T-helper 1 cell treated with Interleukin-12 subunit alpha and Interleukin-12 subunit beta and Interleukin-4 antibody, amounts not matched to agents 30 μg/mL and 1 μg/mL, for 36 hours (primary cell): ENCODE data around the gene POLRMT.

Source experiments
- H3K27ac Mint-ChIP-seq: one replicate; pipeline ENCODE4 v1.8.0; 2021; ENCODE audit warnings: mild to moderate bottlenecking, mixed read lengths
- H3K27me3 Mint-ChIP-seq: one replicate; pipeline ENCODE4 v1.8.0; 2021; ENCODE audit warnings: low read depth, mixed read lengths
- H3K36me3 Mint-ChIP-seq: one replicate; pipeline ENCODE4 v1.8.0; 2021; ENCODE audit warnings: low read depth, mixed read lengths
- H3K4me1 Mint-ChIP-seq: one replicate; pipeline ENCODE4 v1.8.0; 2021; ENCODE audit warnings: low read depth, mixed read lengths
- H3K4me3 Mint-ChIP-seq: one replicate; pipeline ENCODE4 v1.8.0; 2021; ENCODE audit warnings: mild to moderate bottlenecking, moderate library complexity, mixed read lengths
- H3K9me3 Mint-ChIP-seq: one replicate; pipeline ENCODE4 v1.8.0; 2021; ENCODE audit warnings: mixed read lengths

POLRMT gene

GRCh38 chr19:656751-657559 lies 23.6 kb upstream of the POLRMT start:
- no peaks in the 10 kb centered on the region for H3K9me3 Mint-ChIP-seq
- peaks cover 20% of the 10 kb centered on the region for H3K4me1 Mint-ChIP-seq
- H3K36me3 Mint-ChIP-seq: peaks cover 20% of the 10 kb centered on the region
- no peak overlapping the region for H3K4me3 Mint-ChIP-seq
- no peak overlapping the region for H3K27ac Mint-ChIP-seq
- no peaks in the 10 kb centered on the region for H3K27me3 Mint-ChIP-seq

- Mint-ChIP-seq H3K4me3 (no peak overlapping the region), H3K27ac (no peak overlapping the region), H3K9me3 (no peaks in the 10 kb centered on the region), H3K27me3 (no peaks in the 10 kb centered on the region), H3K4me1 (peaks cover 15% of the 10 kb centered on the region), H3K36me3 (peaks cover 17% of the 10 kb centered on the region)
Measured at GRCh38 chr19:655691-656090, 22.4 kb upstream of the POLRMT start.

GRCh38 chr19:653425-653824 lies 20.1 kb upstream of the POLRMT start:
- Mint-ChIP-seq H3K36me3 (peaks cover 14% of the 10 kb centered on the region), H3K9me3 (no peaks in the 10 kb centered on the region), H3K4me3 (no peak overlapping the region), H3K27me3 (no peaks in the 10 kb centered on the region), H3K4me1 (peaks cover 8% of the 10 kb centered on the region), H3K27ac (no peak overlapping the region)

- Mint-ChIP-seq H3K36me3 (peaks cover 14% of the 10 kb centered on the region), H3K9me3 (no peaks in the 10 kb centered on the region), H3K27ac (no peak overlapping the region), H3K4me3 (no peak overlapping the region), H3K4me1 (peaks cover 8% of the 10 kb centered on the region), H3K27me3 (no peaks in the 10 kb centered on the region)
Measured at GRCh38 chr19:652467-653389, 19.4 kb upstream of the POLRMT start.

- Mint-ChIP-seq H3K4me3 (no peak overlapping the region), H3K27ac (no peak overlapping the region), H3K4me1 (peaks cover 8% of the 10 kb centered on the region), H3K36me3 (peaks cover 14% of the 10 kb centered on the region), H3K9me3 (no peaks in the 10 kb centered on the region), H3K27me3 (no peaks in the 10 kb centered on the region)
Measured at GRCh38 chr19:651991-652390, 18.7 kb upstream of the POLRMT start.

GRCh38 chr19:651114-651818 lies 17.9 kb upstream of the POLRMT start:
- H3K4me1 Mint-ChIP-seq: peaks cover 8% of the 10 kb centered on the region
- H3K9me3 Mint-ChIP-seq: no peaks in the 10 kb centered on the region
- H3K27me3 Mint-ChIP-seq: no peaks in the 10 kb centered on the region
- no peak overlapping the region for H3K4me3 Mint-ChIP-seq
- H3K27ac Mint-ChIP-seq: no peak overlapping the region
- peaks cover 15% of the 10 kb centered on the region for H3K36me3 Mint-ChIP-seq

- H3K27ac Mint-ChIP-seq: no peak overlapping the region
- H3K4me1 Mint-ChIP-seq: peaks cover 4% of the 10 kb centered on the region
- no peak overlapping the region for H3K4me3 Mint-ChIP-seq
- peaks cover 15% of the 10 kb centered on the region for H3K36me3 Mint-ChIP-seq
- H3K9me3 Mint-ChIP-seq: no peaks in the 10 kb centered on the region
- no peaks in the 10 kb centered on the region for H3K27me3 Mint-ChIP-seq
Measured at GRCh38 chr19:650121-650520, 16.8 kb upstream of the POLRMT start.

- H3K27ac Mint-ChIP-seq: no peak overlapping the region
- H3K4me3 Mint-ChIP-seq: no peak overlapping the region
- no peaks in the 10 kb centered on the region for H3K9me3 Mint-ChIP-seq
- H3K27me3 Mint-ChIP-seq: no peaks in the 10 kb centered on the region
- H3K36me3 Mint-ChIP-seq: peaks cover 9% of the 10 kb centered on the region
- no peaks in the 10 kb centered on the region for H3K4me1 Mint-ChIP-seq
Measured at GRCh38 chr19:648904-649801, 15.8 kb upstream of the POLRMT start.

- H3K36me3 Mint-ChIP-seq: peaks cover 5% of the 10 kb centered on the region
- H3K27me3 Mint-ChIP-seq: no peaks in the 10 kb centered on the region
- H3K9me3 Mint-ChIP-seq: no peaks in the 10 kb centered on the region
- no peak overlapping the region for H3K27ac Mint-ChIP-seq
- H3K4me1 Mint-ChIP-seq: no peaks in the 10 kb centered on the region
- H3K4me3 Mint-ChIP-seq: no peak overlapping the region
Measured at GRCh38 chr19:648305-648704, 15.0 kb upstream of the POLRMT start.

- Mint-ChIP-seq H3K4me3 (no peak overlapping the region), H3K36me3 (peaks cover 5% of the 10 kb centered on the region)
Measured at GRCh38 chr19:647566-648284, 14.4 kb upstream of the POLRMT start.

GRCh38 chr19:646779-647565 lies 13.6 kb upstream of the POLRMT start:
- Mint-ChIP-seq H3K27me3 (no peaks in the 10 kb centered on the region), H3K36me3 (peaks cover 5% of the 10 kb centered on the region), H3K9me3 (no peaks in the 10 kb centered on the region), H3K27ac (no peak overlapping the region), H3K4me3 (no peak overlapping the region), H3K4me1 (no peaks in the 10 kb centered on the region)

More at GRCh38 chr19:647566-648284, 14.4 kb upstream of the POLRMT start:
- H3K4me1 Mint-ChIP-seq: no peaks in the 10 kb centered on the region
- no peaks in the 10 kb centered on the region for H3K9me3 Mint-ChIP-seq
- H3K27me3 Mint-ChIP-seq: no peaks in the 10 kb centered on the region
- no peak overlapping the region for H3K27ac Mint-ChIP-seq

GRCh38 chr19:645912-646778 lies 12.8 kb upstream of the POLRMT start:
- Mint-ChIP-seq H3K9me3 (no peaks in the 10 kb centered on the region), H3K27ac (no peak overlapping the region), H3K36me3 (peaks cover 5% of the 10 kb centered on the region), H3K27me3 (no peaks in the 10 kb centered on the region), H3K4me3 (no peak overlapping the region), H3K4me1 (no peaks in the 10 kb centered on the region)
